Activated naive CD8-positive, alpha-beta T cell treated with anti-CD3 and anti-CD28 coated beads, Interleukin-2, amount 10 ng/mL, durations not matched to agents 7 days and 5 days (primary cell): ENCODE results near the gene SSU72. TPM values are rescaled to one million over a fixed set of nuclear protein-coding genes. Genes with fewer than 3 reads are reported as not detected.

Experiments used
- ATAC-seq: fragments of 150-1000 bp; cut with Tn5 transposase; one replicate; pipeline ENCODE4 v1.10.0; 2021; ENCODE audit warnings: low read depth, moderate library complexity
- POLR2A ChIA-PET: fragments of 350-600 bp; sonication (Branson Sonifier 250); formaldehyde crosslinking; loops from one replicate; lab custom pipeline; 2021; ENCODE audit warnings: antibody characterized with exemption; lab: Charles Lee
- DNase-seq: peaks from one replicate; pipeline ENCODE4 v3.0.0; 2021
- H3K27ac Mint-ChIP-seq: one replicate; pipeline ENCODE4 v1.8.0; 2022; ENCODE audit warnings: mild to moderate bottlenecking, mixed read lengths
- H3K27me3 Mint-ChIP-seq: one replicate; pipeline ENCODE4 v1.8.0; 2022; ENCODE audit warnings: mild to moderate bottlenecking, moderate library complexity, mixed read lengths
- H3K36me3 Mint-ChIP-seq: one replicate; pipeline ENCODE4 v1.8.0; 2021; ENCODE audit warnings: mild to moderate bottlenecking, mixed read lengths
- H3K4me1 Mint-ChIP-seq: one replicate; pipeline ENCODE4 v1.8.0; 2021; ENCODE audit warnings: mixed read lengths
- H3K4me3 Mint-ChIP-seq: one replicate; pipeline ENCODE4 v1.8.0; 2022; ENCODE audit warnings: mild to moderate bottlenecking, moderate library complexity, mixed read lengths
- H3K9me3 Mint-ChIP-seq: one replicate; pipeline ENCODE4 v1.8.0; 2021; ENCODE audit warnings: mixed read lengths
- total RNA-seq, 2 experiments: library from RNA; stranded (reverse); gene quantifications; one replicate each; pipeline ENCODE4 v1.2.3, GENCODE V29; 2021

SSU72 gene
- total RNA-seq, result 100 to 1,000 TPM; 118 TPM

DNA sequence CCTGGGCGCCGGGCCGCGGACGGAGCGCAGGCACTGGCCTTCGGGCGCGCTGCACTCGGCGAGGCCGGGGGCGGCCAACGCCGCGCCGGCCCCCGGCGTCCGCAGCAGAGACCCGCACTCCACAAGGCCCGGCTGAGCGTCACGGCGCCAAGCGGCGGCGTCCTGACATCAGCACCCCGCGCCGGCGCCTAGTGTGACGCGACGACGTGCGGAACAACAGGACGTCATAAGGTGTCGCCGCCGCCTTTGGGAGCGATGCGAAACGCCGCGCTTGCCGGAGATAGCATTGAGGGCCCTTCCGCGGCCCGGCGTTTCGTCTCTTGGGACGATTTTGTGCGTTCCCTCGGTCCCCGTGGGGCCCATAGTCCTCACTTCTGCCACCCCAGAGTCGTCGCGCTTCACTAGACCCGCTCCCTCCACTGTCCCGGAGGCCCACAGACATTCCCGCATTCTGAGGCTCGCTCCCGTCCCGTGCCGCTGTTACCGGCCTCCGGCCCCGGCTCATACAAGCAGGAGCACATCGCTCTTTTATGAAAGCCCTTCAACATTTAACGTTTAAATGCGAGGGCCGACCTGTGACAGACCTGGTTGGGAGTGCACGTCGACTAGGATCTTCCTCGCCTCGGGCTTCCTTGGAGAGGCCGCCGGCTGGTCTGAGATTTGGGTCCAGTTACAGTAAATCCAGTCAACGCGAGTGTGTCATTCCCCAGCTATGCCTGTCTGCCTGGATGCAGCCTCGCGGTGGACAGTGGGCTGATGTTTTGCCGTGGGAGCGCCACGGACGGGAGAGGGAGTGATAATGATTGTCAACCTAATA is at the start of gene SSU72:
Gene SSU72 (minus strand): TSS at position 143 of the 817 bp plus-strand sequence. CDS start 306 bp downstream, outside the sequence.
- Mint-ChIP-seq H3K36me3 (peaks cover 11% of the 10 kb centered on the region), H3K4me3 (peak within 1 kb of the TSS; percentile 97), H3K4me1 (peaks cover 16% of the 10 kb centered on the region), H3K27ac (peak within 1 kb of the TSS; percentile 100), H3K9me3 (no peaks in the 10 kb centered on the region), H3K27me3 (no peaks in the 10 kb centered on the region)
- DNase-seq (peak; percentile 97), ATAC-seq (peak; percentile 91)
- POLR2A ChIA-PET, result interaction anchor here (0.8 to 2.7 kb wide), 3 partner anchors 40 to 55 kb away, joined by 3 to 12 read pairs (median 3); partner anchors contain the start of gene MIB2

DNA sequence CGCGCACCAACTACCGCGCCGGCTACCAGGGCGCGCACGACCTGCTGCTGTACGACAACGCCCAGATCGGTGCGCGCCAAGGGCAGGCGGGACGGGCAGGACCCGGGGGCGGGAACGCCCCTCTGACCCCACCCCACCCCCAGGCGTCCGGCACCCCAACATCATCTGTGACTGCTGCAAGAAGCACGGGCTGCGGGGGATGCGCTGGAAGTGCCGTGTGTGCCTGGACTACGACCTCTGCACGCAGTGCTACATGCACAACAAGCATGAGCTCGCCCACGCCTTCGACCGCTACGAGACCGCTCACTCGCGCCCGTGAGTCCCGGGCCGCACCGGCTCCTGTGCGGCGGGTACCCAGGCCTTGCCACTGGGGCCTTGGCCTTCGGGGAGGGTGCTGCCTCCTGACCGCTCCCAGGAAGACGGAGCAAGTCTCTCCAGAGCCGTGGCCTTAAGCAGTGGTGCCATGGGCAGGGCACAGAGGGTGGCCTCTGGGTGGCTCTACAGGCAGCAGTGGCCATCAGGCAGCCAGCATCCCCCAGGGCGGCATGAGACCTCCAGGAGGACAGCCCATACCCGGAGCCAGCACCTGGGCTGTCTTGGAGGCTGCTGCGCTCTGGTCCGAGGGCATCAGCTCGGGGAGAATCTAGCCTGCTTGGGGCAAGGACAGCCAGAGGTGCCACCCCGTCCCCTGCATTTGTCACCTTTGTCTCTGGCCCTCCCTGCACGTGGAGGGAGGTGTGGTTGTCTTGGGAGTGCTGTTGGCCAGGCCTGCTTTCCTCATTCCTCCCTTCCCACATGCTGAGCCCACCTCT is 49.2 kb upstream of the SSU72 start:
- Mint-ChIP-seq H3K27me3 (no peaks in the 10 kb centered on the region), H3K4me1 (no peaks in the 10 kb centered on the region), H3K4me3 (no peak overlapping the region), H3K27ac (no peak overlapping the region), H3K36me3 (no peaks in the 10 kb centered on the region), H3K9me3 (no peaks in the 10 kb centered on the region)
- DNase-seq (no peak), ATAC-seq (no peak)
- POLR2A ChIA-PET, result interaction anchor here (0.9 to 1.0 kb wide), 2 partner anchors 8 to 10 kb away, joined by 3 read pairs; partner anchors contain the start of gene MIB2

GRCh38 chr1:1623181-1623630 is 48.5 kb upstream of the SSU72 start:
- no peaks in the 10 kb centered on the region for H3K36me3 Mint-ChIP-seq

DNA sequence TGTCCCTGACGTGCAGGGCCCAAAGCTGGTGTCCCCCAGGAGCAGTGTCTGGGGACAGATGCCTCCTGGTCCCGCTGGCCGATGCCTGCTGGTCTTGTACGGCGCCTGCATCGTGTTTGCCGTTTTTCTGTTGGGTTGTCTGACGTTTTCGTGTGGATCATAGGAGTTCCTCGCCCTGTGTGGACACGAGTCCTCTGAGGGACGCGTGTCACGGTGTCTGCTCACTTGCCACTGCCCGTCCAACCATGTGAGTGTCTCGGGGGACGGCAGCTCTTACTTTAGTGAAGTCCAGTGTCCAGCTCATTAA is 48.1 kb upstream of the SSU72 start:
- Mint-ChIP-seq H3K27ac (no peak overlapping the region), H3K27me3 (no peaks in the 10 kb centered on the region), H3K4me1 (no peaks in the 10 kb centered on the region), H3K4me3 (no peak overlapping the region), H3K36me3 (no peaks in the 10 kb centered on the region), H3K9me3 (no peaks in the 10 kb centered on the region)
- POLR2A ChIA-PET, result no interaction called here
- ATAC-seq (no peak), DNase-seq (no peak)

More at GRCh38 chr1:1623181-1623630, 48.5 kb upstream of the SSU72 start:
- no peaks in the 10 kb centered on the region for H3K27me3 Mint-ChIP-seq
- DNase-seq (no peak), ATAC-seq (no peak)
- H3K9me3 Mint-ChIP-seq, result no peaks in the 10 kb centered on the region
- no peaks in the 10 kb centered on the region for H3K4me1 Mint-ChIP-seq
- no peak overlapping the region for H3K4me3 Mint-ChIP-seq
- H3K27ac Mint-ChIP-seq, result no peak overlapping the region
- POLR2A ChIA-PET, result no interaction called here

- Mint-ChIP-seq H3K4me3 (no peak overlapping the region), H3K36me3 (no peaks in the 10 kb centered on the region), H3K4me1 (peaks cover 4% of the 10 kb centered on the region), H3K27ac (peak overlapping the region; percentile 25), H3K9me3 (no peaks in the 10 kb centered on the region), H3K27me3 (no peaks in the 10 kb centered on the region)
- POLR2A ChIA-PET, result interaction anchor here (1.1 kb wide), 1 partner anchor 8 kb away, joined by 3 read pairs; no protein-coding TSS in a partner anchor
- no peak for DNase-seq
- ATAC-seq, result no peak
Observed at GRCh38 chr1:1622010-1622787, 47.5 kb upstream of the SSU72 start.

GRCh38 chr1:1621173-1622009 is 46.7 kb upstream of the SSU72 start:
- Mint-ChIP-seq H3K36me3 (no peaks in the 10 kb centered on the region), H3K4me3 (no peak overlapping the region), H3K4me1 (peaks cover 6% of the 10 kb centered on the region), H3K27me3 (no peaks in the 10 kb centered on the region), H3K27ac (no peak overlapping the region), H3K9me3 (no peaks in the 10 kb centered on the region)
- POLR2A ChIA-PET, result interaction anchor here (1.1 kb wide), 2 partner anchors 9 to 669 kb away, joined by 3 to 4 read pairs; no protein-coding TSS in a partner anchor
- ATAC-seq (no peak), DNase-seq (no peak)

DNA sequence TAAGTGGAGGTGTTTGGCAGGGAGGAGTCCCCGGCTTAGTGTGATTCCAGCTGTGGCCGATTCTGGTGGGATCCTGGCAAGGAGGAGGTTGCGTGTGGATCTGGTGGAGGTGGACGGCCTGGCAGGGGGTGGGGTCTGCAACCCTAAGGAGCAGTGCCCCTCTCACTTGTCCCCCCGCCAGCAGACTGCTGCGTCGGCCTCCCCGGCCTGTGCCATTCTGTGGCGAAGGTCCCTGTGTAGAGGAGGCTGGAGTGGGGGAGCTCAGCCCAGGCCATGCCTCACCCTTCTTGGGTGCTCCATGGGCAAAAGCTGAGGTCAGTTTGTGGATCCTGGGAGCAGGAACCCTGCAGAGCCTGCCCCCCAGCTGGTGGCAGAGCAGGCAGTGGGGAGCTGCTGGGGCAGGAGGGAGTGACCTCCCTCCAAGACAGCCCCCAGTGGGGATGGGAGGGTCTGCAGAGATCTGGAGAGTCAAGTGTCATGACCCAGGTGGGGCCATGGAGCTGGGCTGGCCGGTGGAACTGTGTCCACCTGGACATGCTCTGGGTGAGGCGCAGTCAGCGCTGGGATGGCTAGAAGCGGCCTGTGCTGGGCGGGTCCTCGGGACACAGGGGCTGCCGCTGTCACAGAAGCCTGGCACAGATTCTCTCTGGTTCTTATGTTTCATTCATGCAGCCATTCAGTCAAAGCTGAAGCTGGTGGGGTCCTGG is 45.9 kb upstream of the SSU72 start:
- Mint-ChIP-seq H3K27ac (no peak overlapping the region), H3K27me3 (no peaks in the 10 kb centered on the region), H3K4me1 (peaks cover 6% of the 10 kb centered on the region), H3K4me3 (no peak overlapping the region), H3K9me3 (no peaks in the 10 kb centered on the region), H3K36me3 (no peaks in the 10 kb centered on the region)
- POLR2A ChIA-PET, result interaction anchor here (1.1 kb wide), 1 partner anchor 670 kb away, joined by 4 read pairs; no protein-coding TSS in a partner anchor
- ATAC-seq (no peak), DNase-seq (no peak)

DNA sequence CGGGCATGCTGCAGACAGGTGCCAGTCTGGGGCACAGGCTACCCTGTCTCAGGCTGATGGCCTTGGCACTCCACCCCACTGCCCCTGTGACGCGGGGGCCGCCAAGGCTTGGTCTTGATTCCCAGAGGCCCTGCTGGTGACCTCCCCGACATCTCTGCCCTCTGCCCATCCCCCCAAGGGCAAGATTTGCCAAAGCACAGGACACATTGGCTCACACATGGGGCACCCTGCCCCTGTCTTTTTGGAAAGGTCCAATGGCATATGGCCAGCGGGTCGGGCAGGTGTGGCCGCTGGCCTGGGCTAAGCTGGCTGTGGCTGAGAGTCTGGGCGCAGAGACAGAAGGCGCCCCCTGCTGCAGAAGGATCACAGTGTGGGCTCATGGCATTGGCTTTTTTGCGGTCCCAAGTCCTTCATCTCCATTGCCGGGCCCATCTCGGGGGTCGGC is 45.3 kb upstream of the SSU72 start:
- no peak for ATAC-seq
- H3K4me1 Mint-ChIP-seq, result peaks cover 8% of the 10 kb centered on the region
- no peaks in the 10 kb centered on the region for H3K27me3 Mint-ChIP-seq
- no peak overlapping the region for H3K27ac Mint-ChIP-seq
- peak; percentile 36 for DNase-seq
- no peaks in the 10 kb centered on the region for H3K9me3 Mint-ChIP-seq
- H3K36me3 Mint-ChIP-seq, result no peaks in the 10 kb centered on the region
- H3K4me3 Mint-ChIP-seq, result no peak overlapping the region
- POLR2A ChIA-PET, result interaction anchor here (1.0 to 1.8 kb wide), 3 partner anchors 10 to 671 kb away, joined by 3 to 5 read pairs (median 4); no protein-coding TSS in a partner anchor

DNA sequence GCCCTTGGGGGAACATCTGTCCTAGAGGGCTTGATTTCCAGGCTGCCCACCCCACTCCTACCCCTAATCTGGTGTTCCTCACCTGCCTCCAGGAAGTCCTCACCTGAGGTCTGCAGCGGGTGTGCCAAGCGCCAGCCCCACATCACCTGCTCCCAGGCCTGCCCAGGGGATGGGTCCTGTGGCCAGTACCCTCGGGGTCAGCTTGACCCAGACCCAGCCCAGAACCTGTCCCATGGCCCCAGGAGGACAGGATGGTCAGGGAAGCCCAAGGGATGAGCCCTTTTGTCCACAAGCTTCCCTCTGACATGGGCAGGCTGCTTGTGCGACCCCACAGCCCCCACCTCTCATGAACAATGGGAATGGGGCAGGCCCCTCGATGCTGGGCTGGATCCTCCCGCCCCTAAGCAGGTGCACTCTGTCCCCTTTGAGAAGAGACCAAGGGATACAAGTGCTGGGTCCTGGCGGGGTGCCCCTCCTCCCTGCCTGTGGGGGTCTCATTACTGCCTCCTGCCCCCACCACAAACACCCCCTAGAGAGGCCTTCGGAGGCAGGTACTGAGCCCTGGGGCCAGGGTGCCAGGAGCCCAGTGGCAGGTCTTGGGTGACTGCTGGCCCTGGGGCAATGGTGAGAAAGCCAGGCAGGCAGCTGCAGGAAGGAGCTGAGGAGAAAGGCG is 43.9 kb upstream of the SSU72 start:
- no peak for DNase-seq
- H3K4me3 Mint-ChIP-seq, result no peak overlapping the region
- no peaks in the 10 kb centered on the region for H3K9me3 Mint-ChIP-seq
- H3K36me3 Mint-ChIP-seq, result peaks cover 4% of the 10 kb centered on the region
- H3K27me3 Mint-ChIP-seq, result no peaks in the 10 kb centered on the region
- no peak overlapping the region for H3K27ac Mint-ChIP-seq
- POLR2A ChIA-PET, result interaction anchor here (1.0 to 1.8 kb wide), 3 partner anchors 11 to 43 kb away, joined by 3 to 5 read pairs (median 3); no protein-coding TSS in a partner anchor
- H3K4me1 Mint-ChIP-seq, result peaks cover 16% of the 10 kb centered on the region
- no peak for ATAC-seq

GRCh38 chr1:1617925-1618324 is 43.3 kb upstream of the SSU72 start:
- DNase-seq, result no peak
- H3K36me3 Mint-ChIP-seq, result peaks cover 5% of the 10 kb centered on the region
- no peaks in the 10 kb centered on the region for H3K9me3 Mint-ChIP-seq
- H3K27me3 Mint-ChIP-seq, result no peaks in the 10 kb centered on the region
- peaks cover 17% of the 10 kb centered on the region for H3K4me1 Mint-ChIP-seq
- H3K27ac Mint-ChIP-seq, result no peak overlapping the region
- no peak for ATAC-seq
- H3K4me3 Mint-ChIP-seq, result no peak overlapping the region
- POLR2A ChIA-PET, result interaction anchor here (5.0 kb wide), 1 partner anchor 12 kb away, joined by 76 read pairs; the partner anchor contains the start of gene MMP23B

DNA sequence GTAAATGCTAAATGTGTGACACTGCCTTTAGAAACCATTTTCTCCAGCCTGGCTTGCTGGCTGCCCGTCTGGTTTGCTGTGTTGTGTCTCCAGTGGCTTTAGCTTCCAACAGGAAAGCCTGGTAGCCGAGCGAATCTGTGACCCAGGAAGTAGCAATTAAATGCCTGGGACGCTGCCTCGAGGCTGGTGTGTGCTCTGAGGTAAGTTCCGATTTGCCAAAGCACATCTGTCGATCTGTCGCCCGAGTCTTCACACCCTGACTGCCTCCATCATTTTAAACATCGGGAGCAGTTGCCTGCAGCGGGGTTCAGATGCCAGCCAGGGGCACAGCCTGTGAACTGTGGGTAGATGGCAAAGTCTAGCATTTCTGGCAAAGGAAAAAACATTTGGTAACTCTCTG is 42.9 kb upstream of the SSU72 start:
- H3K27me3 Mint-ChIP-seq, result no peaks in the 10 kb centered on the region
- H3K4me1 Mint-ChIP-seq, result peaks cover 17% of the 10 kb centered on the region
- DNase-seq, result no peak
- H3K36me3 Mint-ChIP-seq, result peaks cover 5% of the 10 kb centered on the region
- peak overlapping the region; percentile 84 for H3K4me3 Mint-ChIP-seq
- POLR2A ChIA-PET, result interaction anchor here (5.0 kb wide), 1 partner anchor 12 kb away, joined by 76 read pairs; the partner anchor contains the start of gene MMP23B
- no peak for ATAC-seq
- H3K27ac Mint-ChIP-seq, result no peak overlapping the region
- H3K9me3 Mint-ChIP-seq, result no peaks in the 10 kb centered on the region
